Measurements from ENCODE around the gene GSK3A.

DNA sequence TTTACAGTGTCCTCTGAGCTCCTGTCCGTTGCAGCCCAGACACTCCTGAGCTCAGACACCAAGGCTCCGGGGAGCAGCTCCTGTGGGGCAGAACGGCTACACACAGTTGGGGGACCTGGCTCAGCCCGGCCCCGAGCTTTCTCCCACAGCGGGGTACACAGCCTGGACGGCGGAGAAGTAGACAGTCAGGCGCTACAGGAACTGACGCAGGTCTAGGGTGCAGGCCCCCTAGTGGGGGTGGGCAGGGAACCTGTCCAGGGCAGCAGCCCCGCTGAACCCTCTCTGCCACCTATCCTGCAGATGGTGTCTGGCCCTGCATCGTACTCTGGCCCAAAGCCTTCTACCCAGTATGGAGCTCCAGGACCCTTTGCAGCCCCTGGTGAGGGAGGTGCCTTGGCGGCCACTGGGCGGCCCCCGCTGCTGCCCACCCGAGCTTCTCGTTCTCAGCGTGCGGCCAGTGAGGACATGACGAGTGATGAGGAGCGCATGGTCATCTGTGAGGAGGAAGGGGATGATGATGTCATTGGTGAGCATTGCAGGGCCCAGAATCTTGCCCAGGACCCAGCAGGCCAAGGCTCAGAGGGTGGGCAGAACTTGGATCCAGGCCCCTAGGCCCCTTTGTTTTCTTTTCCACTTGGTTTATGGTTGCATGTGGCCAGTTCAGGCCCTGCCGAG is 46.6 kb upstream of the GSK3A start:
- TF ChIP-seq, protein P1, sequence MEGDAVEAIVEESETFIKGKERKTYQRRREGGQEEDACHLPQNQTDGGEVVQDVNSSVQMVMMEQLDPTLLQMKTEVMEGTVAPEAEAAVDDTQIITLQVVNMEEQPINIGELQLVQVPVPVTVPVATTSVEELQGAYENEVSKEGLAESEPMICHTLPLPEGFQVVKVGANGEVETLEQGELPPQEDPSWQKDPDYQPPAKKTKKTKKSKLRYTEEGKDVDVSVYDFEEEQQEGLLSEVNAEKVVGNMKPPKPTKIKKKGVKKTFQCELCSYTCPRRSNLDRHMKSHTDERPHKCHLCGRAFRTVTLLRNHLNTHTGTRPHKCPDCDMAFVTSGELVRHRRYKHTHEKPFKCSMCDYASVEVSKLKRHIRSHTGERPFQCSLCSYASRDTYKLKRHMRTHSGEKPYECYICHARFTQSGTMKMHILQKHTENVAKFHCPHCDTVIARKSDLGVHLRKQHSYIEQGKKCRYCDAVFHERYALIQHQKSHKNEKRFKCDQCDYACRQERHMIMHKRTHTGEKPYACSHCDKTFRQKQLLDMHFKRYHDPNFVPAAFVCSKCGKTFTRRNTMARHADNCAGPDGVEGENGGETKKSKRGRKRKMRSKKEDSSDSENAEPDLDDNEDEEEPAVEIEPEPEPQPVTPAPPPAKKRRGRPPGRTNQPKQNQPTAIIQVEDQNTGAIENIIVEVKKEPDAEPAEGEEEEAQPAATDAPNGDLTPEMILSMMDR (IDR thresholded peaks at IDR 0.05; ENCODE audit: low read length): no peak
- TF ChIP-seq EZH2phosphoT487 (IDR thresholded peaks at IDR 0.05; ENCODE audit: low read length) (no peak), EZH2 (optimal IDR thresholded peaks at IDR 0.05; ENCODE audit: low read depth, low read length) (no peak)

All from MM.1S (cell line).